ENCODE results near the gene XPOT.
A peak's percentile ranks its signal among the peaks of the same experiment; 100 is the strongest.

The XPOT gene

DNA sequence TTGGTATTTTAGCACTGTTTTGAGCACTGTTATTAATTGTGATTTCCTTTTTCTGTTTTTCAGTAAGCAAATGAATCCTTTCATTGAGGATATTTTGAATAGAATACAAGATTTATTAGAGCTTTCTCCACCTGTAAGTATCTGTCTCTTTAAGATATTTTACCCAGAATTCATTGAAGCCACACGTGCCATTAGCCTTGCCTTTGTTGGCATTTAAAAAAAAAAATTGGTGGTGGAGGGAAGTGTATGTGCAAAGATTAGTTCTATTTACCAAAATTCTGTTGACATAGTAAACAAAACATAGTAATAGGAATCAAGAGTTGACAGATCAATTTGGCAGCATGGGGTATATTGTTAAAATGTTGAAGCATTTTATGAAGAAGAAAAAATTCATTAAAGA, 23.8 kb downstream of the XPOT start:
- no peak for DNase-seq (ENCODE audit: low read depth in 2 of 2)

- DNase-seq (ENCODE audit: low read depth in 2 of 2) = no peak
Observed at GRCh38 chr12:64428956-64429355, 24.8 kb downstream of the XPOT start.

DNA sequence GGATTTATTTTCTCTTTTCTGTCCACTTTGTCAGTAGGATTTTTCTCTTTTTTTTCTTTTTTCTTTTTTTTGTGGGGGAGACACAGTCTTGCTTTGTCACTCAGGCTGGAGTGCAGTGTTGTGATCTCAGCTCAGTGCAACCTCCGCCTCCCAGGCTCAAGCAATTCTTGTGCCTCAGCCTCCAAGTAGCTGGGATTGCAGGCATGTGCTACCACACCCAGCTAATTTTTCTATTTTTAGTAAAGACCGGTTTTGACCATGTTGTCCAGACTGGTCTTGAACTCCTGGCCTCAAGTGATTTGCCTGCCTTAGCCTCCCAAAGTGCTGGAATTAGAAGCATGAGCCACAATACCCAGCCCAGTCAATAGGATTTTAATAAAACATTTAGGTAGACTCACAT, 26.7 kb downstream of the XPOT start:
- DNase-seq (ENCODE audit: low read depth in 2 of 2) = no peak

- DNase-seq (ENCODE audit: low read depth in 2 of 2) = no peak
Observed at GRCh38 chr12:64431791-64432190, 27.6 kb downstream of the XPOT start.

GRCh38 chr12:64433915-64434314, 29.7 kb downstream of the XPOT start:
- DNase-seq (ENCODE audit: low read depth in 2 of 2) = no peak

DNA sequence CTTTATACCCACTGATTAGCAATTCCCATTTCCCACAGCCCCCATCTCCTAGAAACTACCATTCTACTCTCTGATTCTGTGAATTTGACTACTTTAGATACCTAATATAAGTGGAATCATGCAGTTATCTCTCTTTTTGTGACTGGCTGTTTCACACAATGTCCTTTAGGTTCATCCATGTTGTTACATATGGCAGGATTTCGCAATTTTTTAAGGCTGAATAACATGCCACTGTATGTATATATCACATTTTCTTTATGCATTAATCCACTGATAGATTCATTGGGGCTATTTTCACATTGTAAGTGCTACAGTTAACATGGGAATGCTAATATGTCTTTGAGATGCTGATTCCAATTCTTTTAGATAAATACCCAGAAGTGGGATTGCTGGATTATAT, 35.9 kb downstream of the XPOT start:
- no peak for DNase-seq (ENCODE audit: low read depth in 2 of 2)

GRCh38 chr12:64445490-64445889, 41.3 kb downstream of the XPOT start:
- DNase-seq (ENCODE audit: low read depth in 2 of 2) = no peak

DNA sequence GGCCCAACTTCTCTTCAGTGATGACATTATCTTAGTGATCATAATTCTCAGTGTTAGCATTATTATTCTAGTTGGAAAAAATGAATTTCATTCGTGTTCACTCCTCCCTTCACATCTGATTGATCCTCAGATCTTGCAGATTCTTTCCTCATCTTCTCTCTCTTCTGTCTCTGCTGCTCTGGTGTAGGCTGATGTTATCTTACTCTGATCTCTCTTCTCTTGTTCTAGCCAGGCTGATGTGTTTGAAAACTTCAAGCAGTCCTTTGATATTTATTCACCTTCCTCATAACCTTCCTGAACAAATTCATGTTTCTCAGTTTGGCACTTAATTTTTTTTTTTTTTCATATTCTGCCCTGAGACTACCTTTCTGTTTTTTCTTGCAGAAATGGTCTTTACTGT, 42.1 kb downstream of the XPOT start:
- no peak for DNase-seq (ENCODE audit: low read depth in 2 of 2)

GRCh38 chr12:64450057-64450640, 46.0 kb downstream of the XPOT start:
- DNase-seq (ENCODE audit: low read depth in 2 of 2) = no peak

DNA sequence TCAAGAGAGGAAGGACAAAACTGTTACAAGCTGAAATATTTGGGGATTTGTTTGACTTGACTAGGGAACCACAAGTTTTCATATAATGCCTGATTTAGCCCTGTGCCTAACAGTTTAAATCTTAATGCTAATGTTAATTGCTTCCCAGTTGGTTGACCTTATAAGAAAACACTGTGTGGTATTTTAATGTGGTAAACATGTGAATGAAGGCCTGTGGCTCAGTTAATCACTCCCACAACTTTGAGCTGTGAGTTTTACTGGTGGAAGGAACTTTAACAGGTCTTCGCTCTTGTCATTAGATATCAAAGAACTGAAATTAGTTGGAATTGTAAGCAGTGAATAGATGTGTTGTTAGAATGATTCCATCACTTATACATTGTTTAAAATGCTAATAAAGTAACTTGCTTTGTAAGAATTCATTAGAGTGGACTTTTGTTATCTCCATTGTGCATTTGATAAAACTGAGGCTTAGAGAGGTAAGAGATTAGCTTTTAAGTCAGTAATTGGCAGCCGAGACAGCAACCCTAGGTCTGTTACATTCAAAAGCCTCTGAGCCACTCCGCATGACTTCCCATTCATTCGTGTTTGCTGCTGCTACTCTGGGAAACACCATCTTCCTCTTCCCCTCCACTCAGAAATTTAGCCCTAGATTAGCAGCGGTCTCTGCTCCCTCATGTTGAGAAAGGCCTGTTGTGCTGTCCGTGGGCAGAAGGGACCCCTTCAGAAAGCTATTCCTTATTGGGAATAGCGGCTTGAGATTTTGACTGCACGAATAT, 46.7 kb downstream of the XPOT start:
- no peak for DNase-seq (ENCODE audit: low read depth in 2 of 2)

GRCh38 chr12:64451687-64452558, 47.7 kb downstream of the XPOT start, which contains the start of gene TBK1:
TBK1 (plus strand) TSS chr12:64452120; CDS start chr12:64455871, 3,751 bp downstream.
- peak; percentile 41 to 58 for DNase-seq (ENCODE audit: low read depth in 2 of 2)

GRCh38 chr12:64452559-64453329, 48.6 kb downstream of the XPOT start:
- DNase-seq (ENCODE audit: low read depth in 2 of 2) = no peak

DNA sequence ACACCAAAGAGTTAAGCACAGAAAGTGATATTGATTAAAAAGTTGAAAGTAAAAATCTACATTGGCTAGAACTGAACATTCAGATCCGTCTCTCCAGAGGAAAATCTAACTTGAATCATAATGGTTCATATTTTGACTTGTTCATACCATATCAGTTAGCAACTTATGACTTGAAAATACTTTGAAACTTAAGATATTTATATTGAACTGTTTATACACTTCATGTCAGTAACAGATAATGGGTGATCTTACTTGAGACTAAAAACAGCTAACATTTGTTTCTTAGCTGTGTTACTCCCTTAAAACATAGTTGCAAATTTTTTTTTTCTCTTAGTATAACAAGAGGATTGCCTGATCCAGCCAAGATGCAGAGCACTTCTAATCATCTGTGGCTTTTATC, 51.3 kb downstream of the XPOT start:
- no peak for DNase-seq (ENCODE audit: low read depth in 2 of 2)

DNA sequence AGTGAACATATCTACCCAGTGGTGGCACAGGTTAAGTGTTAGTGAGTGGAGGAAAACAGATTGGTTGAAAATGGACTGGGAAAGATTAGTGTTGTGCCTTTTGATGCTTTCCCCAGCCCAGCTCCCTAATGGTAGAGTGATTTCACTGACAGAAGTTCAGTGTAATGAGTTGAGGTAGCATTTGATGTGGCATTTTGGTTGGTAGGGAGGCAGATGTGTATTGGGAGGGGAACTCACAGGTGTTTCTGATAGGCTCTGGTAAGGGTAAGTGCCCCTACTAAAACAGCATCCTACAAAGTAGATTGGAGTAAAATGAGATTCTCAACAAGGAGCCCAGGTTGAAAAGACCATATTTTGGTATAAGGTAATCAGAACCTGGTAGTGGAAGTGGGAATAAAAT, 51.9 kb downstream of the XPOT start:
- DNase-seq (ENCODE audit: low read depth in 2 of 2) = no peak

GRCh38 chr12:64457032-64457431, 52.8 kb downstream of the XPOT start:
- peak in 1 of 2 donors; percentile 37 for DNase-seq (ENCODE audit: low read depth in 2 of 2)

- no peak for DNase-seq (ENCODE audit: low read depth in 2 of 2)
Observed at GRCh38 chr12:64457466-64457865, 53.3 kb downstream of the XPOT start.

GRCh38 chr12:64457923-64458322, 53.7 kb downstream of the XPOT start:
- DNase-seq (ENCODE audit: low read depth in 2 of 2) = no peak

DNA sequence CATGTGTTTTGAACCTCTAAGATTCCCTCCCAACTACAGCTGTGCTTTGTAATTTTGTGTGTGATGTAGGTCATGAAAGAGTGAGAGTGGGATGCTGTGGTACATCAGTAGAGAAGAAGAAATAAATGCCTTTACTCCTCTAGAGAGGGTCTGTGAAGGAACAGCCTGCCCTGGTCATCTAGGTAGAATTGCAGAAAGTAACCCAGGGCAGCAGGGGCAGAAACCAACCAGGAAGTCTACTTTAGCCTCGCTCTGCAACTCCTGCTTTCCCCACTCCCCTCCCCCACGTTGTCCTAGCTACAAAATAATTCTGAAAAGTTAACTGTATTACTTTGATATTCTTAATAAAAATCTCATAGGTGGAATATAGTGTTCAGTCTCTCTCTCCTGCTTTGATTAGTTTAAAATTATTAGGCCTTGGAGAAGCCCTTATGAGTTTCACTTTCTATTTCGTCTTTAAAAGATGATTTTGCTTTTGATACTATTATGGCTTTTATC, 55.3 kb downstream of the XPOT start:
- DNase-seq (ENCODE audit: low read depth in 2 of 2) = no peak

DNA sequence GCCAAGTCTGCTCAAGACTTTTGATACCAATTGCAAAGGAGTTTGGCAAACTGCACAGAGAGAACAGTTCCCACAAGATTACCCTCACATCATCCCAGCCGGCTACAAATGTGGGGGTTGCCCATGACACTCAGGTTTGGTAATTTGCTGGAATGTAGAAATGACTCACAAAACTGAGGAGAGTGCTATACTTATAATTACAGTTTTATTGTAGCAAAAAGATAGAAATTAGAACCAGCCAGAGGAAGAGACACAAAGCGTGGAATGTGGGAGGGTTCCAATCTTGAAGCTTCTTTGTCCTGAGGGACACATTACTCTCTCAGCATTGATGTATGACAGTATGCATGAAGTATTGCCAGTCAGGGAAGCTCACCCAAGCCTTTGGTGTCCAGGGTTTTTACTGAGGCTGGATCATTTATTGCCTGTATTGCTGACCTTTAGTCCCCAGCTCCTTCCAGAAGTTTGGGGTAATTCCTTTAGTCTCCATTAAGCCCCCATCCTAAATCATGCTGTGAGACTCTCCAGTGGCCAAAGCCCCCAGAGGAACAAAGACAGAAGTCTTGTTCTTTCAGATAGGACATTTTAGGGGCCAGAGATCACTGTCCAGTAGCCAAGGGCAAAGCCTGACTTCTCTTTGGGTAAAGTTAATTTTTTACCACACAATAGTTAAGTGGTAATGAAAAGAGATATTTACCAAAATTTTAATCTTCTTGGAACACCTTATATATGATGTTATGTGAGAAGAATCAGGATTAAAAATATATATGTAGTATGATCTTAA, 57.6 kb downstream of the XPOT start:
- no peak for DNase-seq (ENCODE audit: low read depth in 2 of 2)

DNA sequence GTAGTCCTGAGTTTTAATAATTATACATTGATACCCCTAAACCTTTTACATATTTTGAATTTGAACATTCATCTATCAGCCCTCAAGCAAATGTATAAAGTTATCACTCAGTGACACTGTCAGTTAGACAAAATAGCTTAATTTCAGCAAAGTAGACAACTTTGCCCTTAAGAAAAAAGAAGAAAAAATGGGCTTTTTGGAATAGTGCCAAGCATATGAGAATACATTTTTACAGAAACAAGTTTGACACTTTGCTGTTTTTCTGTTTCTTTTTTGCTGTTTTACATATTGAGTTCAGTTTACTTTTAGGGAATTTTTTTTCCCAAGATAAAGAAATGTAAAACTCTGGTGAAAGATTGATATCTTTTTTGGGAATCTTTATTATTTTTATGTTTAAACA, 62.0 kb downstream of the XPOT start:
- DNase-seq (ENCODE audit: low read depth in 2 of 2) = no peak

GRCh38 chr12:64468966-64469365, 64.8 kb downstream of the XPOT start:
- DNase-seq (ENCODE audit: low read depth in 2 of 2) = no peak
